K562 (cell line): ENCODE measurements around the gene PHF11. TPM values are rescaled to one million over a fixed set of nuclear protein-coding genes. Genes with fewer than 3 reads are reported as not detected.

ENCODE experiments used
- ATAC-seq: fragments of 200-7000 bp; cut with Tn5 transposase; 3 replicates; pipeline ENCODE4 v1.9.1; 2020; ENCODE audit warnings: moderate library complexity
- Bru-seq: library from RNA; stranded (reverse); fragments of 400-500 nt; gene quantifications from one replicate; lab custom pipeline; 2021; lab: Mats Ljungman, UMichigan
- BruChase-seq, 2 experiments: library from RNA; stranded (reverse); fragments of 400-500 nt; gene quantifications; one replicate each; lab custom pipeline; 2021; lab: Mats Ljungman, UMichigan
- BruUV-seq: library from RNA; stranded (reverse); fragments of 400-500 nt; replicated peaks from 2 replicates; lab custom pipeline; 2021; lab: Mats Ljungman, UMichigan
- CTCF ChIA-PET: fragments of 300-600 bp; formaldehyde crosslinking; extraction: SDS; loops from one replicate; lab custom pipeline; 2021; ENCODE audit warnings: low intra/inter-chr PET ratio; lab: Yijun Ruan, JAX
- POLR2A ChIA-PET: fragments of 300-600, 350-650 bp; sonication (Branson Sonifier 250); formaldehyde crosslinking; extraction: SDS; loops from one replicate; lab custom pipeline; 2021; ENCODE audit warnings: antibody characterized with exemption, inconsistent platforms; lab: Yijun Ruan, JAX
- DNase-seq, 4 experiments: peaks; one replicate each; pipeline versions ENCODE4 v3.0.0 to v3.0.0-alpha.2; 2011 to 2018; ENCODE audit warnings: low spot score in 3 of 4, mixed read lengths in 3 of 4; ENCODE audit errors: extremely low read depth in 1 of 4
- FAIRE-seq: peaks from 2 replicates; lab custom pipeline; 2011; peaks lifted over from hg19 to GRCh38; lab: Jason Lieb, UNC
- H2AFZ ChIP-seq: 2 replicates; pipeline ENCODE4 v1.6.0; 2011; ENCODE audit warnings: low read depth, low read length, control low read depth, inconsistent platforms
- H3K27ac ChIP-seq: fragments of 200-600 bp; 3 replicates; pipeline ENCODE4 v1.8.0; 2011; ENCODE audit warnings: low read depth, mild to moderate bottlenecking, control low read depth, inconsistent platforms, low read length, moderate library complexity, mixed read lengths; ENCODE audit errors: extremely low read depth
- H3K27me3 ChIP-seq, 2 experiments: fragments of 300-600 bp in 1 of 2; 2 replicates in 1 of 2; 3 replicates in 1 of 2; pipeline versions ENCODE4 v1.6.0 to v1.8.0; 2011; ENCODE audit warnings: inconsistent platforms in 2 of 2, low read length in 2 of 2, mild to moderate bottlenecking in 1 of 2, mixed read lengths in 1 of 2, moderate library complexity in 1 of 2; ENCODE audit not compliant: control insufficient read depth in 2 of 2, insufficient read depth in 2 of 2
- H3K36me3 ChIP-seq: fragments of 300-600 bp; 3 replicates; pipeline ENCODE4 v1.8.0; 2011; ENCODE audit warnings: mild to moderate bottlenecking, low read length, inconsistent platforms; ENCODE audit not compliant: control insufficient read depth, insufficient read depth
- H3K4me1 ChIP-seq, 2 experiments: fragments of 200-600 bp in 1 of 2; replicated peaks in 1 of 2; 2 replicates in 1 of 2; 3 replicates in 1 of 2; pipeline versions ENCODE4 v1.5.1 to v1.8.0; 2011; ENCODE audit warnings: inconsistent platforms in 2 of 2, low read length in 2 of 2, mild to moderate bottlenecking in 1 of 2, mixed read lengths in 1 of 2, moderate library complexity in 1 of 2; ENCODE audit not compliant: control insufficient read depth in 2 of 2, insufficient read depth in 2 of 2
- H3K4me2 ChIP-seq: 2 replicates; pipeline ENCODE4 v1.6.1; 2011; ENCODE audit warnings: low read length, control low read depth, inconsistent platforms, mixed read lengths; ENCODE audit not compliant: insufficient read depth
- H3K4me3 ChIP-seq: fragments of 200-600 bp; sonication (generic), shearing (Covaris generic); 2 replicates; pipeline ENCODE4 v1.5.1; 2016; ENCODE audit warnings: control low read depth, inconsistent platforms
- H3K79me2 ChIP-seq: fragments of 200-600 bp; 3 replicates; pipeline ENCODE4 v1.8.0; 2011; ENCODE audit warnings: low read length, inconsistent platforms; ENCODE audit not compliant: control insufficient read depth, insufficient read depth
- H3K9ac ChIP-seq, 2 experiments: 2 replicates each; pipeline versions ENCODE4 v1.6.0 to v1.6.1; 2011; ENCODE audit warnings: low read depth in 2 of 2, low read length in 2 of 2, control low read depth in 1 of 2, inconsistent platforms in 1 of 2, mild to moderate bottlenecking in 1 of 2, mixed read lengths in 1 of 2; ENCODE audit not compliant: insufficient read depth in 1 of 2
- H3K9me1 ChIP-seq: one replicate; pipeline ENCODE4 v1.6.0; 2011; ENCODE audit warnings: inconsistent platforms, mild to moderate bottlenecking, low read length, moderate library complexity; ENCODE audit not compliant: control insufficient read depth, insufficient read depth
- H3K9me3 ChIP-seq: replicated peaks from 2 replicates; pipeline ENCODE4 v1.5.1; 2011; ENCODE audit warnings: low read depth, low read length, inconsistent platforms; ENCODE audit not compliant: control insufficient read depth, insufficient read depth
- H4K20me1 ChIP-seq: replicated peaks from 2 replicates; pipeline ENCODE4 v1.6.1; 2011; ENCODE audit warnings: low read length, inconsistent platforms, mixed read lengths; ENCODE audit not compliant: control insufficient read depth, insufficient read depth
- AFF4 ChIP-seq: sonication (generic); formaldehyde crosslinking; IDR thresholded peaks from 2 replicates; pipeline ENCODE4 v1.8.0; 2023; ENCODE audit warnings: mild to moderate bottlenecking, missing genetic modification reagents
- BRD9 ChIP-seq: fragments of 450-650 bp; IDR thresholded peaks from 2 replicates; pipeline ENCODE4 v1.6.1; 2018; ENCODE audit warnings: low read depth; ENCODE audit not compliant: partially characterized antibody
- ETS1 ChIP-seq: conservative IDR thresholded peaks from 2 replicates; pipeline ENCODE4 v1.6.1; 2011; ENCODE audit warnings: low read depth, mild to moderate bottlenecking, low read length; ENCODE audit not compliant: control insufficient read depth
- L3MBTL2 ChIP-seq: fragments of 450-650 bp; IDR thresholded peaks from 2 replicates; pipeline ENCODE4 v1.6.1; 2016; ENCODE audit warnings: mild to moderate bottlenecking, moderate library complexity
- RBM25 ChIP-seq: fragments of 200-400 bp; formaldehyde crosslinking; IDR thresholded peaks from 2 replicates; pipeline ENCODE4 v1.6.1; 2018; ENCODE audit warnings: low read length, low read depth, moderate library complexity; ENCODE audit not compliant: severe bottlenecking
- SPI1 ChIP-seq: IDR thresholded peaks from 2 replicates; pipeline ENCODE4 v1.6.1; 2011; ENCODE audit warnings: low read depth, low read length, control low read depth, borderline replicate concordance
- TBP ChIP-seq: optimal IDR thresholded peaks from 2 replicates; pipeline ENCODE3; 2011; ENCODE audit warnings: low read depth, low read length, improper control_type of control experiment
- TCFL5 ChIP-seq: fragments of 250-450 bp; sonication (Bioruptor Pico); conservative IDR thresholded peaks from 2 replicates; pipeline ENCODE4 v1.6.1; 2021; ENCODE audit warnings: mild to moderate bottlenecking, moderate library complexity, matching md5 sums
- WGBS: fragments of 100-300 bp; shearing (Covaris generic); methylation state at CpG from one replicate; pipeline ENCODE4 v1.1.6; 2016; ENCODE audit warnings: low coverage, mixed read lengths; ENCODE audit not compliant: insufficient coverage; ENCODE audit errors: missing lambda C conversion rate; 5-methylcytosine and 5-hydroxymethylcytosine counted together
- in situ Hi-C: fragments of 300-500 bp; cut with MboI; formaldehyde crosslinking; loops from 4 replicates; pipeline ENCODE4 v1.15.0; 2018; ENCODE audit warnings: inconsistent platforms, mixed read lengths
- intact Hi-C: fragments of 100-400 bp; cut with micrococcal nuclease; formaldehyde crosslinking; loops from 2 replicates; pipeline ENCODE4 v1.14.2; 2022
- long read RNA-seq, 3 experiments: library from polyadenylated mRNA in 2 of 3; library from RNA in 1 of 3; unstranded in 2 of 3; stranded (forward) in 1 of 3; transcript quantifications; one replicate each; pipeline ENCODE4 v2.0.0, GENCODE V29; 2019 to 2022
- polyA minus RNA-seq, 3 experiments: library from RNA; depleted of rRNA, polyadenylated mRNA; stranded (reverse); fragments of >200 nt; gene quantifications; 2 replicates each; pipeline ENCODE4 v1.2.3, GENCODE V29; 2011
- polyA plus RNA-seq, 8 experiments: library from polyadenylated mRNA; depleted of rRNA in 4 of 8; stranded (reverse) in 5 of 8; unstranded in 3 of 8; fragments of >200 nt; fragmentation: Nextera tagmentation in 2 of 8; fragmentation: Illumina TruSeq in 1 of 8; extraction: Ambion mirVana in 2 of 8; extraction: Trizol in 1 of 8; gene quantifications; 2 replicates each; pipeline versions ENCODE4 v1.2.1 to v1.2.3, GENCODE V29; 2011 to 2014; ENCODE audit warnings: inconsistent platforms in 1 of 8, missing spikeins in 1 of 8
- total RNA-seq, 7 experiments: library from RNA; depleted of rRNA in 6 of 7; stranded (reverse); fragments of >200 nt in 6 of 7; fragmentation: Illumina TruSeq in 2 of 7; extraction: Trizol in 2 of 7; gene quantifications; 2 replicates each; pipeline versions ENCODE4 v1.2.1 to v1.2.3, GENCODE V29; 2011 to 2021; ENCODE audit warnings: low replicate concordance in 1 of 7

The PHF11 gene
- total RNA-seq (2011; cell fraction: chromatin; rRNA removed; ENCODE audit: low replicate concordance) = 5.7 and 12.3 TPM in 2 replicates
- 1.5 and 5.9 TPM in 2 replicates for total RNA-seq (2011; cell fraction: nucleolus; rRNA removed)
- 9.9 and 10.7 TPM in 2 replicates for total RNA-seq (2011; cell fraction: nucleoplasm; rRNA removed)
- total RNA-seq (2014; rRNA removed) = 4.0 and 4.3 TPM in 2 replicates
- 5.3 and 6.3 TPM in 2 replicates for total RNA-seq (2014; rRNA removed; fragmentation: Illumina TruSeq; extraction: Trizol)
- 5.5 and 5.9 TPM in 2 replicates for total RNA-seq (2015; rRNA removed; fragmentation: Illumina TruSeq; extraction: Trizol)
- total RNA-seq (2021) = 6.0 and 7.3 TPM in 2 replicates
- 4.1 and 4.8 TPM in 2 replicates for polyA plus RNA-seq (2011; rRNA removed)
- 1.7 and 2.3 TPM in 2 replicates for polyA plus RNA-seq (2011; cell fraction: cytosol; rRNA removed)
- polyA plus RNA-seq (2011; cell fraction: nucleus; rRNA removed) = 6.7 and 7.3 TPM in 2 replicates
- polyA plus RNA-seq (2012) = 4.9 and 11.1 TPM in 2 replicates
- 6.5 and 7.0 TPM in 2 replicates for polyA plus RNA-seq (2014; fragmentation: Illumina TruSeq; extraction: Trizol)
- 1 to 10 TPM; 1.9 to 2.2 TPM for polyA plus RNA-seq (2014; fragmentation: Nextera tagmentation; extraction: Ambion mirVana)
- polyA plus RNA-seq (2014; rRNA removed) = 3.7 and 7.0 TPM in 2 replicates
- 1.7 and 4.1 TPM in 2 replicates for polyA minus RNA-seq (2011; rRNA and poly(A)+ RNA removed)
- not detected in 2 replicates for polyA minus RNA-seq (2011; cell fraction: cytosol; rRNA and poly(A)+ RNA removed)
- 2.8 and 4.3 TPM in 2 replicates for polyA minus RNA-seq (2011; cell fraction: nucleus; rRNA and poly(A)+ RNA removed)
- Bru-seq, nascent RNA = percentile 50 among the genes with signal in this experiment
- percentile 56 among the genes with signal in this experiment for BruChase-seq, experiment 1, labeled RNA remaining after a 2-hour chase
- BruChase-seq, experiment 2, labeled RNA remaining after a 6-hour chase = percentile 57 among the genes with signal in this experiment
- long read RNA-seq, experiment 1, partial matches to known transcripts = 1 of 7 reads
- long read RNA-seq, experiment 1, other reads (novel, unspliced or antisense) = 2 of 7 reads
- long read RNA-seq, experiment 2, partial matches to known transcripts = 0 of 5 reads
- long read RNA-seq, experiment 2, other reads (novel, unspliced or antisense) = 2 of 5 reads
- long read RNA-seq, experiment 3, partial matches to known transcripts = 1 of 1 reads
- long read RNA-seq, experiment 3, other reads (novel, unspliced or antisense) = 0 of 1 reads

GRCh38 chr13:49495783-49496762 is at the start of gene PHF11:
Gene PHF11, plus strand, starts transcription at chr13:49495953. Its CDS starts 49 bp downstream, at chr13:49496002.
- intact Hi-C loops = loop anchor here (1.0 kb wide), 1 partner anchor 111 kb away; no protein-coding TSS in a partner anchor
- Histone ChIP-seq H3K9ac (peak within 1 kb of the TSS; percentile 59 to 88), H3K27me3 (no peaks in the 10 kb centered on the region), H3K27ac (peak within 1 kb of the TSS; percentile 76), H3K4me1 (peaks cover 6 to 12% of the 10 kb centered on the region in 2 experiments; a peak in 4 of 5 replicates), H3K36me3 (peaks cover 4% of the 10 kb centered on the region; the same call in 1 of the 3 replicates), H3K9me1 (no peaks in the 10 kb centered on the region), H3K4me2 (peak within 1 kb of the TSS; percentile 72), H3K79me2 (no peaks in the 10 kb centered on the region), H3K9me3 (no peaks in the 10 kb centered on the region), H3K4me3 (peak within 1 kb of the TSS; percentile 42), H4K20me1 (no peaks in the 10 kb centered on the region), H2AFZ (peak within 1 kb of the TSS; percentile 92)
- no TSS peak for BruUV-seq
- POLR2A ChIA-PET = interaction anchor here (0.6 to 1.5 kb wide), 6 partner anchors 10 to 249 kb away, joined by 3 to 5 read pairs (median 4); partner anchors contain the start of gene CDADC1
- no peak for FAIRE-seq
- CTCF ChIA-PET = no interaction called here
- 16% methylated on average over 26 of the region's 71 CpGs for WGBS
- peak; percentile 92 for ATAC-seq
- DNase-seq = peak; percentile 69 to 83 (median 77)
- in situ Hi-C loops = no loop called here
- TF ChIP-seq ETS1 = 0 out of 2 replicates have a peak, but pooled peaks have one; percentile 24
- no peak for TF ChIP-seq SPI1
- TF ChIP-seq TBP = peak; percentile 29
- no peak for TF ChIP-seq AFF4 (CRISPR knock-in tag)
- TF ChIP-seq TCFL5 (CRISPR knock-in tag) = no peak
- TF ChIP-seq BRD9 = no peak
- 0 out of 2 replicates have a peak, but pooled peaks have one; percentile 18 for TF ChIP-seq L3MBTL2
- no peak for TF ChIP-seq RBM25
